T-cell (primary cell): Measurements from ENCODE around the gene COL23A1. TPM values are rescaled to one million over a fixed set of nuclear protein-coding genes. Genes with fewer than 3 reads are reported as not detected.
"Not testable (repeated sequence)": the region's sequence is repeated elsewhere in the genome, so short reads cannot be mapped to it uniquely, and the experiment has no call there.

Source experiments
- ATAC-seq, 4 experiments: fragments of 200-7000 bp in 3 of 4; fragments of 150-1000 bp in 1 of 4; cut with Tn5 transposase; replicated peaks in 1 of 4; 1 replicate in 3 of 4; 2 replicates in 1 of 4; pipeline ENCODE4 v1.10.0; 2021; ENCODE audit warnings: moderate library complexity in 3 of 4, mild to moderate bottlenecking in 2 of 4, moderate number of reproducible peaks in 1 of 4
- CTCF ChIA-PET, 2 donors: fragments of 300-600 bp; sonication (Branson Sonifier 250); formaldehyde crosslinking; loops; one replicate each; lab custom pipeline; 2022; ENCODE audit warnings: antibody characterized with exemption in 2 of 2; lab: Charles Lee
- POLR2A ChIA-PET, 2 donors: fragments of 300-600 bp; sonication (Branson Sonifier 250); formaldehyde crosslinking; loops; one replicate each; lab custom pipeline; 2022; ENCODE audit warnings: antibody characterized with exemption in 2 of 2; lab: Charles Lee
- DNase-seq, 35 experiments: peaks; one replicate each; pipeline versions ENCODE4 v3.0.0 to v3.0.0-alpha.2; 2013 to 2023
- H3K27ac ChIP-seq: one replicate; pipeline ENCODE4 v1.5.1; 2013; ENCODE audit warnings: low read length
- H3K27me3 ChIP-seq, 2 experiments: replicated peaks in 1 of 2; 1 replicate in 1 of 2; 2 replicates in 1 of 2; pipeline versions ENCODE4 v1.6.1 to v1.7.0; 2013; ENCODE audit warnings: low read length in 1 of 2, mixed read lengths in 1 of 2; ENCODE audit not compliant: control insufficient read depth in 2 of 2, insufficient read depth in 2 of 2; ENCODE audit errors: extremely low read depth in 1 of 2
- H3K36me3 ChIP-seq, 2 donors: 1 replicate in 1 of 2; 2 replicates in 1 of 2; pipeline versions ENCODE4 v1.6.1 to v1.7.0; 2013; ENCODE audit warnings: low read length in 1 of 2; ENCODE audit not compliant: control insufficient read depth in 2 of 2, insufficient read depth in 1 of 2; ENCODE audit errors: extremely low read depth in 1 of 2
- H3K4me1 ChIP-seq, 2 experiments: 1 replicate in 1 of 2; 2 replicates in 1 of 2; pipeline versions ENCODE4 v1.6.1 to v1.7.0; 2013; ENCODE audit warnings: low read length in 2 of 2, mixed read lengths in 1 of 2; ENCODE audit not compliant: insufficient read depth in 2 of 2, control insufficient read depth in 1 of 2; ENCODE audit errors: extremely low read depth in 1 of 2
- H3K4me3 ChIP-seq, 2 donors: 1 replicate in 1 of 2; 2 replicates in 1 of 2; pipeline versions ENCODE4 v1.5.1 to v1.7.0; 2013; ENCODE audit warnings: mild to moderate bottlenecking in 2 of 2, low read length in 1 of 2, moderate library complexity in 1 of 2; ENCODE audit not compliant: control insufficient read depth in 1 of 2; ENCODE audit errors: extremely low read depth in 1 of 2
- H3K9me3 ChIP-seq: 2 replicates; pipeline ENCODE4 v1.7.0; 2013
- H3K27ac Mint-ChIP-seq, 2 donors: one replicate each; pipeline ENCODE4 v1.8.0; 2020 to 2021; ENCODE audit warnings: mild to moderate bottlenecking in 2 of 2, mixed read lengths in 2 of 2
- H3K27me3 Mint-ChIP-seq, 2 donors: one replicate each; pipeline ENCODE4 v1.8.0; 2021 to 2022; ENCODE audit warnings: mixed read lengths in 2 of 2
- H3K36me3 Mint-ChIP-seq: one replicate; pipeline ENCODE4 v1.8.0; 2021; ENCODE audit warnings: mixed read lengths
- H3K4me1 Mint-ChIP-seq, 3 donors: one replicate each; pipeline ENCODE4 v1.8.0; 2020 to 2022; ENCODE audit warnings: mixed read lengths in 3 of 3, mild to moderate bottlenecking in 1 of 3
- H3K4me3 Mint-ChIP-seq, 3 donors: one replicate each; pipeline ENCODE4 v1.8.0; 2020 to 2022; ENCODE audit warnings: mild to moderate bottlenecking in 3 of 3, mixed read lengths in 3 of 3, moderate library complexity in 3 of 3
- H3K9me3 Mint-ChIP-seq, 3 donors: one replicate each; pipeline ENCODE4 v1.8.0; 2020 to 2022; ENCODE audit warnings: mixed read lengths in 3 of 3
- WGBS: methylation state at CpG from one replicate; pipeline ENCODE4 v1.1.5; 2013; ENCODE audit warnings: missing lambda C conversion rate; ENCODE audit not compliant: insufficient coverage; 5-methylcytosine and 5-hydroxymethylcytosine counted together
- total RNA-seq, 35 experiments: library from RNA in 6 of 35; stranded (reverse) in 6 of 35; fragments of 120-200 nt in 1 of 35; gene quantifications; one replicate each; pipeline versions ENCODE4 v1.2.1 to v1.2.4 and lab custom pipeline; 2013 to 2026

The COL23A1 gene
- total RNA-seq, 5 donors from 2014 or later (not counting 1 experiment from before 2014, with no cell fraction given): 0.07 to 0.13 TPM; not detected in 3

- H3K9me3 ChIP-seq: no peaks in the 10 kb centered on the region
- no peak overlapping the region for H3K27ac Mint-ChIP-seq
- DNase-seq (no peak), ATAC-seq (no peak)
- H3K9me3 Mint-ChIP-seq: peaks cover 0 to 5% (median 3%) of the 10 kb centered on the region in 3 donors
- CTCF ChIA-PET: no interaction called here
- no peak overlapping the region for H3K4me3 Mint-ChIP-seq
- H3K4me1 Mint-ChIP-seq: no peaks in the 10 kb centered on the region
- no peaks in the 10 kb centered on the region for H3K36me3 Mint-ChIP-seq
- WGBS: 82% methylated on average over 12 of the region's 17 CpGs
- H3K27me3 Mint-ChIP-seq: peaks cover 14 to 25% of the 10 kb centered on the region in 2 donors
- H3K4me1 ChIP-seq: no peaks in the 10 kb centered on the region
- no peak overlapping the region for H3K4me3 ChIP-seq
- H3K36me3 ChIP-seq: no peaks in the 10 kb centered on the region
- POLR2A ChIA-PET: no interaction called here
- no peak overlapping the region for H3K27ac ChIP-seq
- peaks cover 0 to 27% of the 10 kb centered on the region in 2 experiments for H3K27me3 ChIP-seq
These were observed 218.0 kb downstream of the COL23A1 start for GRCh38 chr5:178372142-178372571.

- ChIA-PET POLR2A (no interaction called here), CTCF (interaction anchor here in 1 of 2 donors (0.5 kb wide), 1 partner anchor 181 kb away, joined by 3 read pairs; no protein-coding TSS in a partner anchor)
- no peaks in the 10 kb centered on the region for H3K36me3 Mint-ChIP-seq
- no peak overlapping the region for H3K27ac Mint-ChIP-seq
- ATAC-seq (no peak), DNase-seq (no peak)
- WGBS: 79% methylated on average over 20 of the region's 24 CpGs
- H3K4me3 Mint-ChIP-seq: no peak overlapping the region
- peaks cover 14 to 27% of the 10 kb centered on the region in 2 donors for H3K27me3 Mint-ChIP-seq
- H3K27me3 ChIP-seq: peaks cover 0 to 27% of the 10 kb centered on the region in 2 experiments
- no peaks in the 10 kb centered on the region for H3K9me3 ChIP-seq
- H3K4me1 ChIP-seq: no peaks in the 10 kb centered on the region
- no peak overlapping the region for H3K4me3 ChIP-seq
- H3K27ac ChIP-seq: no peak overlapping the region
- H3K4me1 Mint-ChIP-seq: no peaks in the 10 kb centered on the region
- peaks cover 0 to 5% (median 3%) of the 10 kb centered on the region in 3 donors for H3K9me3 Mint-ChIP-seq
- no peaks in the 10 kb centered on the region for H3K36me3 ChIP-seq
These were observed 218.7 kb downstream of the COL23A1 start for GRCh38 chr5:178371362-178372111.

GRCh38 chr5:178370102-178370501 lies 220.1 kb downstream of the COL23A1 start:
- ChIA-PET CTCF (no interaction called here), POLR2A (no interaction called here)
- H3K4me1 Mint-ChIP-seq: no peaks in the 10 kb centered on the region
- no peak overlapping the region for H3K27ac Mint-ChIP-seq
- H3K27me3 Mint-ChIP-seq: peaks cover 14 to 24% of the 10 kb centered on the region in 2 donors
- no peaks in the 10 kb centered on the region for H3K4me1 ChIP-seq
- no peak overlapping the region for H3K4me3 ChIP-seq
- peaks cover 0 to 24% of the 10 kb centered on the region in 2 experiments for H3K27me3 ChIP-seq
- no peak overlapping the region for H3K27ac ChIP-seq
- peaks cover 0 to 5% (median 3%) of the 10 kb centered on the region in 3 donors for H3K9me3 Mint-ChIP-seq
- H3K36me3 Mint-ChIP-seq: no peaks in the 10 kb centered on the region
- no peaks in the 10 kb centered on the region for H3K36me3 ChIP-seq
- no peak for ATAC-seq
- 90% methylated on average over 2 of the region's 4 CpGs for WGBS
- DNase-seq: no peak
- H3K9me3 ChIP-seq: no peaks in the 10 kb centered on the region
- no peak overlapping the region for H3K4me3 Mint-ChIP-seq

GRCh38 chr5:178369469-178369868 lies 220.7 kb downstream of the COL23A1 start:
- DNase-seq, POLR2A ChIA-PET: not testable (repeated sequence)
- H3K27me3 Mint-ChIP-seq: peaks cover 13 to 24% of the 10 kb centered on the region in 2 donors

GRCh38 chr5:178368716-178369300 lies 221.4 kb downstream of the COL23A1 start:
- H3K27ac Mint-ChIP-seq: no peak overlapping the region
- peaks cover 0 to 5% (median 3%) of the 10 kb centered on the region in 3 donors for H3K9me3 Mint-ChIP-seq
- H3K9me3 ChIP-seq: no peaks in the 10 kb centered on the region
- ATAC-seq: no peak
- WGBS: 91% methylated on average over 7 of the region's 10 CpGs
- POLR2A ChIA-PET: no interaction called here
- no peak overlapping the region for H3K27ac ChIP-seq
- CTCF ChIA-PET: no interaction called here
- no peaks in the 10 kb centered on the region for H3K4me1 Mint-ChIP-seq
- H3K4me1 ChIP-seq: no peaks in the 10 kb centered on the region
- H3K4me3 ChIP-seq: no peak overlapping the region
- H3K36me3 Mint-ChIP-seq: no peaks in the 10 kb centered on the region
- peaks cover 8 to 24% of the 10 kb centered on the region in 2 donors for H3K27me3 Mint-ChIP-seq
- H3K27me3 ChIP-seq: peaks cover 0 to 25% of the 10 kb centered on the region in 2 experiments
- no peak overlapping the region for H3K4me3 Mint-ChIP-seq
- H3K36me3 ChIP-seq: no peaks in the 10 kb centered on the region
- DNase-seq: no peak

More at GRCh38 chr5:178369469-178369868, 220.7 kb downstream of the COL23A1 start:
- H3K4me1 Mint-ChIP-seq, H3K4me3 ChIP-seq, H3K9me3 ChIP-seq, H3K27ac Mint-ChIP-seq, H3K4me3 Mint-ChIP-seq, H3K36me3 Mint-ChIP-seq, H3K36me3 ChIP-seq, H3K4me1 ChIP-seq, H3K9me3 Mint-ChIP-seq, CTCF ChIA-PET, ATAC-seq, H3K27ac ChIP-seq: not testable (repeated sequence)
- WGBS: no CpG with 5 or more reads among the region's 3 CpGs
- H3K27me3 ChIP-seq: peaks cover 0 to 25% of the 10 kb centered on the region in 2 experiments

- no peak for ATAC-seq
- no peak overlapping the region for H3K27ac Mint-ChIP-seq
- H3K4me1 Mint-ChIP-seq: no peaks in the 10 kb centered on the region
- H3K27ac ChIP-seq: no peak overlapping the region
- 71% methylated on average over 9 of the region's 10 CpGs for WGBS
- no peaks in the 10 kb centered on the region for H3K9me3 ChIP-seq
- H3K4me3 Mint-ChIP-seq: no peak overlapping the region
- ChIA-PET POLR2A (no interaction called here), CTCF (no interaction called here)
- H3K36me3 Mint-ChIP-seq: no peaks in the 10 kb centered on the region
- H3K27me3 Mint-ChIP-seq: peaks cover 8 to 24% of the 10 kb centered on the region in 2 donors
- H3K27me3 ChIP-seq: peaks cover 0 to 27% of the 10 kb centered on the region in 2 experiments
- no peaks in the 10 kb centered on the region for H3K4me1 ChIP-seq
- H3K36me3 ChIP-seq: no peaks in the 10 kb centered on the region
- H3K4me3 ChIP-seq: no peak overlapping the region
- DNase-seq: no peak
- peaks cover 0 to 5% (median 3%) of the 10 kb centered on the region in 3 donors for H3K9me3 Mint-ChIP-seq
These were observed 221.9 kb downstream of the COL23A1 start for GRCh38 chr5:178368274-178368673.
